HT1080 (cell line): ENCODE data around the gene TBC1D9. TPM values are rescaled to one million over a fixed set of nuclear protein-coding genes. Genes with fewer than 3 reads are reported as not detected.
A peak's percentile ranks its signal among the peaks of the same experiment; 100 is the strongest.

Experiments used
- DNase-seq: peaks from one replicate; pipeline ENCODE4 v3.0.0-alpha.2; 2015; ENCODE audit warnings: low read depth
- total RNA-seq: library from RNA; depleted of rRNA; stranded (reverse); fragments of >200 nt; shearing (Covaris generic); gene quantifications from 2 replicates; pipeline ENCODE4 v1.2.3, GENCODE V29; 2014

TBC1D9 gene
- total RNA-seq, 1 experiment from 2014 or later: 28.2 TPM

DNA sequence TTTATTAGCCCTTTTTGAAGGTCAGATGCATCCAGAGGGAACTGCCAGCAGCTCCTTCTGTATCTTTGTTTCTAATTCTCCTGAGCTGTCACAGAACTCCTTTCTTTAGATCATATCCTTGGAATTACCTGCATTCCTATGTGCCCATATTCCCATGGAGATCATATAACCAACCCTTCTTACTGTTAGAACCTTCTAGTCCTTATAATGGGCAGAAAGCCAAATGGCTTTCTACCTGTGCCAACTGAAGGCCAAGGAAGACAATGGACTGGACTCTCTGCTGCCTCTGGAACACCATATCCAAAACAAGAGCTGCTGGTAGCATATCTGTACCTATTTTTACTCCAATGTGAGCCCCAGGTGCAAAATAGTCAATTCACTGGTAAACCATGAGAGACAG is 60.7 kb downstream of the TBC1D9 start:
- DNase-seq: no peak

- no peak for DNase-seq
These were observed 62.6 kb downstream of the TBC1D9 start for GRCh38 chr4:140693562-140693961.

- no peak for DNase-seq
These were observed 64.8 kb downstream of the TBC1D9 start for GRCh38 chr4:140691369-140691768.

DNA sequence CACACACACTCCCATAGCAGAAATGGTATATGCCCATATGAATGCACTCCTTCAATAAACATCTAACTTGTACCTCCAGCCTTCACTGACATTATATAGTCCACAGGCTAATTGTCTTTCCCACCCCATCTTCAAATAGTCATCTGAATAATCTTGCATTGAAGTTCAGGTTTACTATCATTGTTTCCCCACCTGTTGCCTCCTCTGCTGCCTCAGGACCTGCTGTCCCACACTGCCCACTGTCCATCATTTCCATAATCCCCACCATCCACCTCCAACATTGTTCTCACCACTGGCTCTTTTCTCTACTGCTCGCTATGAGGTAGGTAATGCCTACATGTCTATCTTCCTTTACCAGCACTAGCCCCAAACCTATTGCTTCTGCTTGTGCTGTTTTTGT is 66.1 kb downstream of the TBC1D9 start:
- DNase-seq: no peak

GRCh38 chr4:140689623-140690022 is 66.6 kb downstream of the TBC1D9 start:
- no peak for DNase-seq

- peak; percentile 6 for DNase-seq
These were observed 67.2 kb downstream of the TBC1D9 start for GRCh38 chr4:140688711-140689598.

DNA sequence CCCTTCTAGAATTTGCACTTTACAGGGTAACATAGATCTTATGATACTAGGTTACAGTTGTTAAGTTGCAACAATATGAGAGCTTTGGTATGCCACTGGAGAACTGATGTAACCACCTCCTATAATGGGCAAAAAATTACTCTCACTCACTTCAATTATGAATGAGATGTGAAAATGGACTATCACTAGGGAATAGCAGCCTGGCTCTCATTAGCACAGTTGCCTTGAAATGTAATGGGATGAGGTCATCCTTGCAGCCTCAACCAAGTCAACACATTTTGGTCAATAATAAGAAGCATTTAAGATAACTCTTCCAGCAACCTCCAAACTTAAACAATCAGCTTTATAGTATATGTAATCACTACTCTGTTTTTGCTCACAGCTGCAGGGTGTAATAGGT is 69.4 kb downstream of the TBC1D9 start:
- no peak for DNase-seq

GRCh38 chr4:140684314-140684713 is 71.9 kb downstream of the TBC1D9 start:
- DNase-seq: no peak

GRCh38 chr4:140681201-140681600 is 75.0 kb downstream of the TBC1D9 start:
- DNase-seq: no peak

DNA sequence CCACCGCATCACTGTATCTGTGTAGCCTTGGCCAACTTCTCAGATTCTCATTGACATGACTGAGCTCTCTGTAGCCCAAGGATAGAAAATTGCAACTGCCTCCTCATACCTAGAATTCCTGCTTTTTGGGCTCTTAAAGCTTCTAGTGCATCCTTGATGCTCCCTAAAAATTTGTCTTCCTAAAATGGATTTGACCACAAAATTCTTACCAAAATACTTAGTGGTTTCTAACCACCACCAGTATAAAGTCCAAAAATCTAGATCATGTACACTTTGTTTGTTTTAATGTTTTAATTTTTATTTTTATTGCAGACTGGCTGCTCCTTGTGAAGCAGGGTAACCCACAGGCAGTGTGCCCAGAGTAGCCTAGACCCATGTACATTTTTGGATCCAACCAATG is 75.5 kb downstream of the TBC1D9 start:
- DNase-seq: no peak

- no peak for DNase-seq
These were observed 76.6 kb downstream of the TBC1D9 start for GRCh38 chr4:140679576-140679975.

DNA sequence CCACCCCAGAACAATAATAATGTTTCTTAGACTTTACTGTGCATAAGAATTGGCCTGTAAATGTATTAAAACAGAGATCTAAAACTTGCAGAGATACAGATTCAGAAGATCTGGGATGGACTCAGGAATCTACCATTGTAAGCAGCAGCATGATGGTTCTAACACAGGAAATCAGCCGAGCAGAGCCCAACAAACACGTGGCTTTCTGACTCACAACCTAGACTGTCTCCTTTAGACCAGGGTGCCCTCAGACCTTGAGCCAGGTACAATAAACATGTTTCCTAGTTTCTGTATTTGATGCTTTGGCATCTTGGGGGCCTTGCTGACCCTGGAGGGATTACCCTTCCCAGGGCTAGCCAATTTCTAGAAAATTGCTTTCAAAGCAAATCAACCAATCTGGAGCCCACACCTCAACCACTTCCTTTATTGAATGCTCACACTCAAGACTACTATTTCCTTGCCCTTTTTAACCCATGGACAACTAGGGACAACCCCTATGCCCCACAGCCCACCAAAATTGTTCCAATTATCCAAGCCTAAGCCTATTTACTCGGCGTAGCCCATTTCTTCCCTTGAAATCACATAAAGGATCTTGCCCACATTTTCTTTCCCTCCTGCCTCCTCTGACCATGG is 80.5 kb downstream of the TBC1D9 start:
- peak; percentile 61 for DNase-seq

DNA sequence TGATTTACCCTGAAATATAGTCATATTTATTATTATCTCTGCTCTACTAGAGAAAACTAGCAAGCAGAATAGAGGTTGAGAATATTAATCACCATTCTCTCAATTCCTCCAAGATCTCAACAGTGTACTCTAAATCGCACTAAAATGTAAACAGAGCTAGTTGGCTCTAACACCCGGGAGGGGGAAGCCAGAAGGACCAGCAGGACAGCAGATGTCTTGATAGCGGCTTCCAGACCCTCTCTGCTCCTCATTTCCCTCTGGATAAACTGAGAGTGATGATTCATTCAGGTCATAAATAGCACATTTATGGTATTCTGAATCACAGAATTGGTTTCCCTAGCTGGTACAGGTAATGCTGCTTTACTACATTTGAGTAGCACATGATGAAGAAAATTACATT is 82.5 kb downstream of the TBC1D9 start:
- no peak for DNase-seq

GRCh38 chr4:140672416-140672815 is 83.8 kb downstream of the TBC1D9 start:
- DNase-seq: no peak

DNA sequence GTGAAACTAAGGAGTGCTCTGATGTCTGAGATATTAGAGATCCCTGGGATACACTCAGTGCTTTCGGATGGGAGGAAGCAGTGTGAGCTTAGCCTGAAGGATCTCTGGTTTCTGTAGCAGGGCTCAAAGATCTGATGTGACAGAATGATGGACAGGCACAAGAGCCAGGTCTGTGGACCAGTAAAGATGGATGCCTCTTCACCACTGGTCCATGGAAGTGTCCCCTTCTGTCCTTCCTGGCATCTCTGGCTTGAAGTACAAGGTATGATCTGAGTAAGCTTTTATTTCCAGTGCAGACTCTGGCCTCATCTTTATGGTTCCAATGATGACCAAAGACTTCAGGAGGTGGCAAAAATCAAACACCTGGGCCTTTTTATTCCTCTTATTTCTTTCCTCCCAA is 88.1 kb downstream of the TBC1D9 start:
- DNase-seq: no peak

DNA sequence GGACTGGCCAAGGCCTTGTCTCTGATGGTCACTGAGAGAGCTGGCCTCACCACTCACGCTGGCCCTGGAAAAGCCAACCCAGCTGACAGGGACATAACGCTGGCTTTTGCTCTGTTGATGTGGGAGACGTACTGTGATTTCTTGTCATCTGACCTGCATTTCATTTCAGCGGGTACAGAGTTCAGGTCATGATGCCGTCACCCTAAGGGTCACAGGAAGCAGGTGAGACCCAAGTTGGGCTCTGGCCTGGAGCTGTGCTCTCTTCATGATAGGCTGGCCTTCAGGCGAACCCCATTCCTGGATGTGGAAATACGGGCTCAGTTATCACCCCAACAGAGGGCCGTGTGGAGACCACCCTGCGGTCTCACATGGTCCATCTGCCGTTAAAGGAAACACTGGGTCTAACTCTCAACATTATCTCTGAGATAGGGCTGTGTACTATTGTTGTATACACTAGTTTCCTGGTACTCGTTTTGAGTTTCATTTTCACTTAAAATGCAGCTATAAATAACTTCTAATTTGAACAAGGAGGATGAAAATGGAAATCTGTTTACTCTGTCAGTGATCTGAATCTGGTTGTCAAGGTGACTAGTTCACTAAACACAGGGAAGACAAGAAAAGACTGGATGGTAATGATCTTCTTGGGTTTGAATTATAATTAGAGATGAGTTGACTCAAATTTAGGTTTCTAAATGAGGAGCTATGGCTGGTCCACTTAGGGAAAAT is 89.1 kb downstream of the TBC1D9 start:
- no peak for DNase-seq

GRCh38 chr4:140662082-140662869 is 93.9 kb downstream of the TBC1D9 start:
- DNase-seq: no peak

- DNase-seq: no peak
These were observed 94.6 kb downstream of the TBC1D9 start for GRCh38 chr4:140661550-140661949.

- DNase-seq: no peak
These were observed 96.1 kb downstream of the TBC1D9 start for GRCh38 chr4:140659943-140660700.

DNA sequence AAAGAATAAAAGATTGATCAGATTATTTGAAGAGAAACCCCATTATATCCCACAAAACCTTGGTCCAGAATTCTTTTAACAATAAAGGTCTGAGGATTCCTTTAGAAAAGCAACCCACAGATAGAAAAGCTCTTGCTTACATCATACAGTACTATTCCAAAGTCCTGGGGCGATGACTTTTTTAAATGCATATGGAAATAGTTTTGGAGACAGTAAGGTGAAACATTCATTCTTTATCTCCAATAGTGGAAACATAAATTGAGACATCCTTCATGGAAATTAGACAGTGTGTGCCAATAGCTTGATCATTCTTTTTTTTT is 101.7 kb downstream of the TBC1D9 start:
- no peak for DNase-seq
